GM12872 (cell line): Measurements from ENCODE around the gene C1orf141.

Experiments used
- CTCF ChIP-seq: IDR thresholded peaks from 3 replicates; pipeline ENCODE4 v1.5.1; 2011; ENCODE audit warnings: low read depth, mild to moderate bottlenecking, low read length, moderate library complexity; ENCODE audit not compliant: insufficient read depth

The C1orf141 gene

DNA sequence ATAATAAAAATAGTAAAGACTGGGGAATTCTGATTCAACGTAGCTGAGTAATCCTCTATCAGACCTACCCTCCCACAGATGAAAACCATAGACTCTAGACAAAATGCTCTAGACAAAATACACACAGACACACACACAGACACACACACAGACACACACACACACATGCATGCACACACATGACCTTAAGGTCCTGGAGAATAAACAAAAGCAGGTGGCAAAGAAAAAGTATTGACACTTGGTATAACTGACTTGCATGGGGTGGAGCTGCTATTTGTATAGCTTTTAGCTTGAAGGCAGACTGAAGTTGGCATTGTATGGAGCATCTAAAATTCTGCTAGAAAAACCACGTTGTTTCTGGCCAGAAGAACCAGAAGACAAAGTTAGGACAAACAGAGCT is 29.3 kb downstream of the C1orf141 start:
- no peak for TF ChIP-seq CTCF

GRCh38 chr1:67103548-67103947 is 31.2 kb downstream of the C1orf141 start:
- TF ChIP-seq CTCF = no peak

DNA sequence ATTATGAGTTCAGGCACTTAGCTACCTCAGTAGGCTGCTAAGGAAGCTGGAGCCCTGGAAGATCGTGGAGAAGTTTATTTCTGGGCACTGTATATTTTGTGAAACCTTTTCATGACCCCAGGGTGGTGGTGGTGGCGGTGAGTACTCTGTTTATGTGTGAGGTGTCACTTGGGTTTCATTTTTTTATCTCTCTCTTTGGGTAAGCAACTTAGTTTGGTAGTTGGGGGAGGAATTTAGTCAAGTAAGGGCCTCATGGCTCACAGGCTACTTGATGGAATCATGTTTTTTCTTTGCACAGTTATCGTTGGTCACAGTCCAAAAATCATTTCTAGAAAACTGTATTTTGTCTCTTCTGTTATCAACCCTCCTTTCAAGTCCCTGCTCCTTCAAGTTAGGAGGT is 33.9 kb downstream of the C1orf141 start:
- no peak for TF ChIP-seq CTCF

GRCh38 chr1:67097305-67097704 is 37.5 kb downstream of the C1orf141 start:
- TF ChIP-seq CTCF = no peak

- no peak for TF ChIP-seq CTCF
Observed at GRCh38 chr1:67094191-67094590, 40.6 kb downstream of the C1orf141 start.

- no peak for TF ChIP-seq CTCF
Observed at GRCh38 chr1:67089685-67090208, 45.0 kb downstream of the C1orf141 start.

DNA sequence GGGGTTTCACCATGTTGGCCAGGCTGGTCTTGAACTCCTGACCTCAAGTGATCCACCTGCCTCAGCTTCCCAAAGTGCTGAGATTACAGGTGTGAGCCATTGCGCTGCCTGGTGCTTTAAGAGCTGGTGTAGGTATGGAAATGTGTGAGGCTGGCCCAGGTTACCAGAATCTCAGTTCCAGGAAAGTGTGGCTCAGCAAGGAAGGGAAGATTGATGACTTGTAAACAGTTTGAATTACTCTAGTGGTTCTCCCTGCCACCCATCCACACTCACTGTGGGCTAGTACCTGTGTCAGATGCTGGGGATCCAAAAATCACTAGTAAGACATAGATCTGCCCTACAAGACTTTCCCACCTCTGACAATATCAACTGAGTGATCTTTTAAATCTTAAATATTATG is 46.3 kb downstream of the C1orf141 start:
- no peak for TF ChIP-seq CTCF

DNA sequence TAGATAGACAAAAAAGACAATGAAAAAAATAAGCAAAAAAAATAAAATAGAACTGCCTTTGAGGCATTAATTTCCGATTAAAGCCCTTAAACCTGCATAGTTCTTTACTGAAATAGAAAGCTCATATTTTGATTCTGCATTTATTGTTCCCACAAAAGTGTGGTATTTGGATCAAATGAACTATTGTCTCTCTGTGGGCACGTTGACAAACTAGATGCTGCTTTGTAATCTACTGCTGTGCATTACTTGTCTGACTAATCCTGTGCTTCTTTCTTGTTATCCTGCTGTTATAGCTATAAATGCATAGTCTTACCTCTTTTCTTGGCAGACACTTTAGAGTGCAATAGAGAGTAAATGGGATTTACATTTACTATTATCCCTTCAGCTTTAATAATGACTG is 49.4 kb downstream of the C1orf141 start:
- TF ChIP-seq CTCF = no peak
